Smooth muscle cell (in vitro differentiated cells): Measurements from ENCODE around the gene PRKAG1. TPM values are rescaled to one million over a fixed set of nuclear protein-coding genes. Genes with fewer than 3 reads are reported as not detected.

Experiments used
- DNase-seq: peaks from one replicate; lab custom pipeline; 2025; ENCODE audit not compliant: unreplicated experiment; lab: John Stamatoyannopoulos, UW
- H2AFZ ChIP-seq: fragments of 200-600 bp; sonication (generic); 2 replicates; pipeline ENCODE4 v1.6.0; 2016; ENCODE audit warnings: antibody characterized with exemption, low read depth, mild to moderate bottlenecking
- H3F3A ChIP-seq: fragments of 200-600 bp; sonication (generic); 2 replicates; pipeline ENCODE4 v1.6.0; 2017; ENCODE audit warnings: antibody characterized with exemption, low read depth
- H3K27ac ChIP-seq: fragments of 200-600 bp; sonication (generic); 2 replicates; pipeline ENCODE4 v1.5.1; 2016; ENCODE audit warnings: low read depth, mild to moderate bottlenecking
- H3K27me3 ChIP-seq: fragments of 200-600 bp; sonication (generic); 2 replicates; pipeline ENCODE4 v1.6.1; 2016; ENCODE audit warnings: low read depth, mild to moderate bottlenecking
- H3K36me3 ChIP-seq: fragments of 200-600 bp; sonication (generic); 2 replicates; pipeline ENCODE4 v1.5.1; 2016; ENCODE audit warnings: low read depth
- H3K4me1 ChIP-seq: fragments of 200-600 bp; sonication (generic); 2 replicates; pipeline ENCODE4 v1.5.1; 2016; ENCODE audit warnings: low read depth
- H3K4me2 ChIP-seq: fragments of 200-600 bp; sonication (generic); 2 replicates; pipeline ENCODE4 v1.6.0; 2016; ENCODE audit warnings: mild to moderate bottlenecking
- H3K4me3 ChIP-seq: fragments of 200-600 bp; sonication (generic); 2 replicates; pipeline ENCODE4 v1.5.1; 2016; ENCODE audit warnings: mild to moderate bottlenecking
- H3K79me2 ChIP-seq: fragments of 200-600 bp; sonication (generic); 2 replicates; pipeline ENCODE4 v1.6.0; 2016; ENCODE audit warnings: low read depth, mild to moderate bottlenecking
- H3K9ac ChIP-seq: fragments of 200-600 bp; sonication (generic); 2 replicates; pipeline ENCODE4 v1.6.0; 2016; ENCODE audit warnings: low read depth
- H3K9me3 ChIP-seq: fragments of 200-600 bp; sonication (generic); replicated peaks from 2 replicates; pipeline ENCODE4 v1.5.1; 2016; ENCODE audit warnings: low read depth
- H4K20me1 ChIP-seq: fragments of 200-600 bp; sonication (generic); 2 replicates; pipeline ENCODE4 v1.6.0; 2016; ENCODE audit warnings: low read depth
- CTCF ChIP-seq: fragments of 200-600 bp; sonication (generic); IDR thresholded peaks from 2 replicates; pipeline ENCODE4 v1.5.1; 2017; ENCODE audit warnings: borderline replicate concordance, mild to moderate bottlenecking, antibody characterized with exemption; ENCODE audit not compliant: insufficient read depth, poor library complexity, severe bottlenecking
- WGBS: methylation state at CpG from one replicate; pipeline ENCODE4 v1.1.7; 2016; ENCODE audit warnings: low lambda C conversion rate; 5-methylcytosine and 5-hydroxymethylcytosine counted together
- polyA plus RNA-seq: library from polyadenylated mRNA; unstranded; fragments of >200 nt; fragmentation: Nextera tagmentation; extraction: Ambion mirVana; gene quantifications from 2 replicates; pipeline ENCODE4 v1.2.1, GENCODE V29; 2016
- total RNA-seq: library from RNA; depleted of rRNA; stranded (reverse); fragments of >200 nt; gene quantifications from 2 replicates; pipeline ENCODE4 v1.2.3, GENCODE V29; 2014

Gene PRKAG1
- total and polyA plus RNA-seq, 2 experiments from 2014 or later = 42.5 to 62.6 TPM

DNA sequence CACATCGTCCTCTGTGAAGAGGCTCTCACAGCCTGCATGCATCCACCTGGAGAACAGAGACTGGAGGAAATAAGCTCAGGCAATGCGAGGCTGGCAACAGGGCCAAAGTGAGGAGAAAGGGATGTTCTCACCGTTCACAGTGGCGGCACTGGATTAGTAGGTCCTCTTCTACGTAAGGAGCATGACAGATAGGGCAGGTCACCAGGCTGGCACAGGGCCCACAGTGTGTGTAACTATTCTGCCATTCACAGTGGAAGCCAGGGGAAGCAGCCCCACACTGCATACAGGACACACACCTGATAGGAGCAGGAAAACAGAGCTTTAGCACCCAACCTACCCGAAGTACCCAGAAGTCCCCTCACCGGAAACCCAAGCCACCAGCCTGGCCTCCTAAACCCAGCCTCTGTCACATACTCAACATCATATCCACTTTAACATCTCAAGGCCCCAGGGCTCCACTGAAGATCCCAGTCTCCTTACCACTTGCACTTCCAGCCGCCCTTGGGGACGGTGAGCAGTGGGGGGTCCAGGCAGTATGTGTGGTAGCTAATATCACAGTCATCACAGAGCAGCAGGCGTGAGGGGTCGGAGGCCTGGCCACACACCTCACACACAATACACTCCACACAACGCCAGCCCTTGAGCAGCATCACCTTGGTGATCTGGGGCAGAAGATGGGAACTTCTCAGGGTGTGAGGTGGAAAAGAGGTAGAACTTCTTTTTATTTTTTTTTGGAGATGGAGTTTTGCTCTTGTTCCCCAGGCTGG lies 27.7 kb upstream of the PRKAG1 start:
- no peaks in the 10 kb centered on the region for H3K4me1 ChIP-seq
- no peak overlapping the region for H3K4me2 ChIP-seq
- peaks cover 6% of the 10 kb centered on the region for H3K36me3 ChIP-seq
- peaks cover 50% of the 10 kb centered on the region for H4K20me1 ChIP-seq
- no peak for TF ChIP-seq CTCF
- H3K27ac ChIP-seq = no peak overlapping the region
- H3K27me3 ChIP-seq = no peaks in the 10 kb centered on the region
- peaks cover 5% of the 10 kb centered on the region for H3K79me2 ChIP-seq
- no peak for DNase-seq
- H3F3A ChIP-seq = no peaks in the 10 kb centered on the region
- no peak overlapping the region for H3K4me3 ChIP-seq
- H2AFZ ChIP-seq = no peak overlapping the region
- 99% methylated on average over 12 of the region's 12 CpGs for WGBS
- H3K9me3 ChIP-seq = no peaks in the 10 kb centered on the region
- no peak overlapping the region for H3K9ac ChIP-seq

DNA sequence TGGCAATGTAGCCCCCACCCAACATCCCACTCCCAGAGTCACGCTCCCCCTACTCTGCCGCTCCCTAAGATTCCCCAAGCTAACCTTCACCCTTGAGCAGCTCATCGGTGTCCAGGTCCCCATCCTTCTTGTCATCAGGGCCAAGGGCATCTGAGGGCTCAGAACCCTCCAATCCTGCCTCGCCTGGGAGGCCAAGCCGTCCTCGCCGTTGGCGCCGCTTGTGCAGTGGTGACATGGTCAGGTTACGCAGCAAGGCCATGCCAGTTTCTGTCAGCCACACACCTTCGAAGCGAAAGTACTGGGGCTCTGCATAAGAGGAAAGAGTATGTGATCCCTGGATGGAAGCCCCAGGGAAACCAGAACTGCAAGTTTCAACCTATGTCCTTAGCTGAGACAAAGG lies 26.1 kb upstream of the PRKAG1 start:
- no peak overlapping the region for H3K27ac ChIP-seq
- no peak overlapping the region for H3K9ac ChIP-seq
- H3K9me3 ChIP-seq = no peaks in the 10 kb centered on the region
- no peaks in the 10 kb centered on the region for H3F3A ChIP-seq
- peaks cover 34% of the 10 kb centered on the region for H4K20me1 ChIP-seq
- H3K4me2 ChIP-seq = no peak overlapping the region
- H3K79me2 ChIP-seq = no peaks in the 10 kb centered on the region
- peaks cover 6% of the 10 kb centered on the region for H3K36me3 ChIP-seq
- H2AFZ ChIP-seq = no peak overlapping the region
- 97% methylated on average over 12 of the region's 12 CpGs for WGBS
- no peak for DNase-seq
- H3K4me3 ChIP-seq = no peak overlapping the region
- H3K27me3 ChIP-seq = no peaks in the 10 kb centered on the region
- H3K4me1 ChIP-seq = no peaks in the 10 kb centered on the region
- TF ChIP-seq CTCF = no peak

GRCh38 chr12:49043856-49044258 lies 25.3 kb upstream of the PRKAG1 start:
- Histone ChIP-seq H3K36me3 (peaks cover 6% of the 10 kb centered on the region), H3K4me3 (no peak overlapping the region), H3K4me2 (no peak overlapping the region), H3K9me3 (no peaks in the 10 kb centered on the region), H3F3A (no peaks in the 10 kb centered on the region), H3K79me2 (no peaks in the 10 kb centered on the region), H3K27ac (no peak overlapping the region), H3K9ac (no peak overlapping the region), H3K27me3 (no peaks in the 10 kb centered on the region), H2AFZ (no peak overlapping the region), H4K20me1 (peaks cover 26% of the 10 kb centered on the region), H3K4me1 (no peaks in the 10 kb centered on the region)
- 70% methylated on average over 11 of the region's 11 CpGs for WGBS
- TF ChIP-seq CTCF = peak; percentile 58
- no peak for DNase-seq

- Histone ChIP-seq H3K4me3 (no peak overlapping the region), H3F3A (no peaks in the 10 kb centered on the region), H3K4me2 (no peak overlapping the region), H3K79me2 (no peaks in the 10 kb centered on the region), H2AFZ (no peak overlapping the region), H3K27me3 (no peaks in the 10 kb centered on the region), H3K27ac (no peak overlapping the region), H3K4me1 (no peaks in the 10 kb centered on the region), H3K36me3 (peaks cover 2% of the 10 kb centered on the region), H3K9me3 (no peaks in the 10 kb centered on the region), H3K9ac (no peak overlapping the region), H4K20me1 (peaks cover 20% of the 10 kb centered on the region)
- no peak for DNase-seq
- TF ChIP-seq CTCF = no peak
- 100% methylated on average over 4 of the region's 4 CpGs for WGBS
These were observed 24.7 kb upstream of the PRKAG1 start for GRCh38 chr12:49043241-49043640.
